Measurements from ENCODE around the gene CMIP.
A peak's percentile ranks its signal among the peaks of the same experiment; 100 is the strongest.
"Not testable (repeated sequence)": the region's sequence is repeated elsewhere in the genome, so short reads cannot be mapped to it uniquely, and the experiment has no call there.

The CMIP gene

DNA sequence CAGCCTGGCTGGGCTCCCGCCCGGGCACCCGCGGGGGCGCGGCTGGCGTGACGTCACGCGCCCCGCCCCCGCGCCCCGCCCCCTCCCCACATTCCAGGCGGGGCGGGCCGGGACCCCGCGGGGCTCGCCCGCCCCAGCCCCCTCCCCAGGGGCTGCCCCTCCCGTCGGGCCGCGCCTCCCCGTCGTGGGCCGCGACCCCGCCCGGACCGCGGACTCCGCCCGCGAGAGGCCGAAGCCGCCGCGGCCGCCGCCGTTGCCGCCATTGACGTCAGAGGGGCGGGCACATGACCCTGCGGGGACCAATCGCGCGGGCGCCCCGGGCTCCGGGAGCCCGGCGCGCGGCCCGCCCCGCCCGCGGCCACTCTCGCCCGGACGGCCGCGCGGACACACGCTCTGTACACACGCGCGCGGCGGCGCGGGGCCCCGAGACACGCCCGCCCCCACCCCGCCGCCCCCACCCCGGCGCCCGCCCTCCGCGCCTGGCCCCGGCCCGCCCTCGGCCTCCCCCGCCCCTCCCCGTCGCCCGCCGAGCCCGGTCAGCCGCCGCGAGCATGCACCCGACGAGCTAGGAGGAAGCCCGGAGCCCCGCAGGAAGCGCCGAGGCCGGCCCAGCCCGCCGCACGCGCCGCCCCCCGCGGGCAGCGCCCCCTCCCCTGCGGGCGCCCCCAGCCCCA lies at the start of gene CMIP:
CMIP (plus strand) TSS at position 361 of the 674 bp plus-strand sequence.
- peak; percentile 64 to 97 (median 76) for DNase-seq
- intact Hi-C loops (cut with DNase I), result loop anchor here (10.0 kb wide), 1 partner anchor 170 kb away; no protein-coding TSS in a partner anchor

DNA sequence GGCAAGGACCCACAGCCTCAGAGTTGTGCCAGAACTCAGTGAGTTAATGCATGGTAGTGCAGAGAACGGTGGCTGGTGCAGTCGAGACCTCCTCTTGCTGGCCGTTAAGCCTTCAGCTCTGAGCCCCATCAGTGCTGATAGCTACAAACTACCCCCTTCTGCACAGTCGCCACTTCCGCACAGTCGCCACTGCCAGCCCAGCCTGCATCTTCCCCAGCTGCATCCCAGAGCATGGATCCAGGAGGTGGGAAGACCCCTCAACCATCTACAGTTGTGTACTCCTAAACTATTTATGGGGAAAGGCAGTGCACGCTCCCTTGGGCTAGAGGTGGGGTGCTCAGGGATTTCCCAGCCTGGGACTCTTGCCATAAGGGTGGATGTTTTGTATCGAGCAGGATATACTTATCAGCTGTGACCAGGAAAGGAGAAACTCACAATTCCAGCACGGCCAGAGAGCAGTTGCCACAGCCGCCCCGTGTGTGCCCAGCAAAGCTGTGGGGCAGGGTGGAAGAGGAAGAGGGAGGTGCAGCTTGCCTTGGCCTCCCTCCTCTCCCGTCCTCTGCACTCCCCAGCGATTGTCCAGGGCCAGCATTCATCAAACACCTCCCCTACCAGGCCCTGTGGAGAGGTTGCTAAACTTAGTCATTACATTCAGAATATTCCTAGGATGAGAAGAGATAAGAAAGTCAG lies 49.5 kb upstream of the CMIP start:
- intact Hi-C loops (cut with DNase I), result no loop called here
- peak in 1 of 10 donors; percentile 33 for DNase-seq

DNA sequence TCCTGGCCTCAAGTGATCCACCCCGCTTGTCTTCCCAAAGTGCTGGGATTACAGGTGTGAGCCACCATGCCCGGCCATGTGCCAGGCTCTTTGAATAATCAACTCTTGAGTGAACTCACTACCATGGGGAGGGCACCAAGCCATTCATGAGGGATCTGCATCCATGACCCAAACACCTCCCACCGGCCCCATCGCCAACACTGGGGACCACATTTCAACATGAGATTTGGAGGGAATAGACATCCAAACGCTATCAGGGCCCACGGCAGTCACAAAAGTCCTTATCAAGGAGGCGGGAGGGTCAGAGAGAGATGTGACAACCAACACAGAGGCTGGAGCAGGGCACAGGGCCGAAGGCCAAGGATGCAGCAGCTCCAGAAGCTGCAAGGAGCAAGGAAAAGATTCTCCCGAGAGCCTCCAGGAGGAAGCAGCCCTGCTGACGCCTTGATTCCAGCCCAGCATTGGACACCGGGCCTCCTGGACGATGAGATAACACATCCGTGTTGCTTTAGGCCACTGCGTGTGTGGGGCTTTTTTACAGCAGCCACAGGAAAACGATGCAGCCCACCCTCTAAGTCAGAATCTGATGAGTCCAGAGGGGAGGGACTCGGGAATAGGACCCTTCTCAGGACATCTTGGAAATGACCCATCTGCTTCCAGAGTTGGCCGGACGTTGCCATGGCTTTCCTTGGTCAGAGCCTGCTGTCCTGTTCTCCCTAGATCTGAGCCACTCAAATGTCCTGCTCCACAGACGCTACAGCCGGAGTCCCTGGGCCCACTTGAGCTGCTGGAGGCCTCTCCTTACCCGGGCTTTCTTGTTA lies 47.3 kb upstream of the CMIP start:
- DNase-seq, result no peak
- intact Hi-C loops (cut with DNase I), result no loop called here

DNA sequence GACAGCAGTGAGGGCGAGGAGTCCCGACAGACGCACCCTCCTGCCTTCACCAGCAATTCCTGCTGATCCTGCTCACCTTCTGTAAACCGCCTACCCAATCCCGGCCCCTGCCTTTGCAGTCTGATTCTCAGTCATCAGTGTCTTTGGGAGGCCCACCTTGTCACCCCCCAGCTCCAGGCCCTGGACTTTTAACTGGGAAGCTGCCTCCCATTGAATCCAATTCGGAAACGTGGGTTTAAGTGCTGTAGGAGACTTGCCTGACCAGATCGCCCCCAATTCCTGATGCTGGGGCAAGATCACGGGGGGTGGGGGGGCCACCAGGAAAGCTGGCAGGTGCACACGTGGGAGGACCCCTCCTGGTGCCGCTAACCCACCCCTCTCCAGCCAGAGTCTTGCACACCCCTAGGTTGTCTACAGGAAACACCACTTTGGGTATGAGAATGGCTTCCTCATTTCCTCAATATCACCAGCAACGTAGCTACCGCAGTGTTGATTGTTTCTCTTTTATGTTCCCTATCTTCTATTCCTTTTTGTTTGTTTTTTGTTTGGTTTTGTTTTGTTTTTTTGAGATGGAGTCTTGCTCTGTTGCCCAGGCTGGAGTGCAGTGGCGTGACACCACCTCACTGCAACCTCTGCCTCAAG lies 46.6 kb upstream of the CMIP start:
- DNase-seq, result no peak
- intact Hi-C loops (cut with DNase I), result no loop called here

DNA sequence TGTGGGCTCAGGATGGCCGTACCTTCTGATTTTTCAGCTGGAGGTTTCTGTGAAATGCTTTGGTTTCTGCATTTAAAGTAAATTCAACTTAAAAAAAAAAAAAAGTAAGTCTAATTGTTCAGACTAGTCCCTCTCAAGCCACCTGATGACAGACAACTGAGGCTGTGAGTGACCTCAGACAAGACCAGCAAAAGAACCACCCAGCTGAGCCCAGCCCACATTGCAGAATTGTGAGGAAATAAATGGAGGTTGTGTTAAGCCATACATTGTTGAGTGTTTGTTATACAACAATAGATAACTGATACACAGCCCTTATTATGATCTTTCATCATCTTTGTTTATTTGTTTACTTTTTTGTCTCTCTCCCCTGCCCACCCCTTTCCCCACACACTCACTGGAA lies 44.7 kb upstream of the CMIP start:
- no peak for DNase-seq
- intact Hi-C loops (cut with DNase I), result no loop called here

DNA sequence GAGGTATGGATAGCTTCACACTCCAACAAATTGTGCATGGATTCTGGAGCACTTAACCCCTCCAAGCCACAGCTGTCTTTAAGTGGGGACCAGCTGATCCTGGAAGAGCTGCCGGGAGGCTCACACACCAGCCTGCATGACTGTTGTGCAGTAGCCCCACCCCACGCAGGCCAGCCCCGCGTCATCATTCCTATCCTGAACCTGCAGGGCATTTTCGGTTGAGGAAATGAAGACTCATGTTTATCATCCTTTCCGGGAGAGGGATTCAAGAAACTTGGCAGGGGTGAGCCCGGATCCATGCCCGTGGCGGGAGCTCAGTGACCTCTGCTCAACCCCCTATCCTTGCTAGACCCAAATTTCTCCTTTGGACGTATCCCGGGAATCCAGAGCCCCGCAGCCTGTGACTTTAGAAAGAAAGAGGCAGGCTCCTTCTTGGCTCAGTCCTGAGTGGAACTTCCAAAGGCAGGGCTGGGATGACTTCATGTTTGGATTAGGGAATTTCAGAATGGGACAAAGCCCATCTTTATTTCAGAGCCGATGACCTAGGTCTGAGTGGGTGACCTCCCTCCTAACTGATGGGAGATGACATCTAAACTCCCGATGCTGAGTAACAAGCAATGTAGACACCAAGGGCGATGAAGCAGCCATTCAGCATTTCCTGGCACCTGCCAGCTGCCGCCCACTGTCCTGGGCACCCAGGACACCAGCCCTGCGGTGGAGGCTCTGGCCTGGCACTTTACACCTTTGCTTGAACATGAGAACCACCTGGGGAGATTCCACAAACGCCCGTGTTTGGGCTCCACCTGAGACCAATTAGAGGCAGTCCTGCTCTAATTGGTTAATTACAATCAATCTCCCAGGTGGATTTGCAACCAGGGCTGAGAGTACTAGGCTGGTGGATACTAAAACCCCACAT lies 43.3 kb upstream of the CMIP start:
- intact Hi-C loops (cut with DNase I), result no loop called here
- DNase-seq, result no peak

DNA sequence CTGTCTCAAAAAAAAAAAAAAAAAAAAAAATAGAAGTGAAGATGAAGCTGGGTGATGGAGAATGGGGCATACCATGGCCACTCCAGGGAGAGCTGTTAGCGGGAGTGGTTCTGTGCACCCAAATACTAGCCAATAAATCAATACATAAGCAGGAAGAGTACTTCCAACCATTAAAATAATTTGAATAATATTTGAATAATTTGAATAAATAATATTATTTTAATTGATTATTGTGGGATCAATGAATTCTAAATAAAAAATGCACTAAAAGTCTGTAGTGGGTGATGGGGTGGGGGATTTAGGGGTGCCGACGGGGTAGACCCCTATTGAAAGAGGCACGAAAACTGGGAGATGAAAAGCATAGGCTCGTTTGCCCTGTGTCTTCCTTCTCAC lies 41.4 kb upstream of the CMIP start:
- intact Hi-C loops (cut with DNase I), result loop anchor here (1.0 kb wide), 1 partner anchor 320 kb away; no protein-coding TSS in a partner anchor
- no peak for DNase-seq

DNA sequence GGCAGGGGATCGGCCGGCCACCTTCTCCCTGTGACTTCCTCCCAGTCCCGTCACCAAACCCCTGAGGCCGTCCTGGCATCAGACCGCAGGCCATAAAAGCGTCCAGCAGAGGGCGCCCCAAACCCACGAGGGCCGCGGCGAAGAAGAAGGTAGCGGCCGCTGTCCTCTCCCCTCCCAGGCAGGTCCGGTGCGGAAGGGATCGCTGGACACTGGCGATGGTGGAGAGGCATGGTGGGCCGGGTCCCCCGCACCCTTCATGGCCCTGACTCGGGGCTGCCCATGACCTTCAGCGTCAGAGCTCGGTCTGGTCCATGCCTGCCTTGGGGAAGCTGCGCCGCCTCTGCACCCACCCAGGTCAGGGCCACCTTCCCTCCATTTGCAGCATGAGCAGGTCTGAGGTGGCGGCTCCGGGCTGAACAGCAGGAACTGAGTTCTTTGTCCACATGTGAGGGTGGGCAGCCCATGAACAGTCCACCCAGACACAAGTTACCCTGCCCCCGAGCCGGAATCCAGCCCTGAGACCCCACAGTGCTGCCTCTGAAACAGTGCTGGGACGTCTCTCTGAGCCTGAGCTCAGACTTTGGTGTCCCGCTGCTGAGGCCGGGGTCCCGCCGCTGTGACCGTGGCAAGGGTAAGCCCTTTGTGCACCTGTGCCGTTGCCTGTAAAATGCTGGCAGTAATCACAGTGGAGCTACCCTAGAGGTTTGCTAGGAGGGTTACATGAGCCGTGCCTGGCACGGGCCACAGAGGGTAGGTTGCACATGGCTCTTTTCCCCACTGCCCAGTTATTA lies 40.8 kb upstream of the CMIP start:
- peak; percentile 59 to 97 (median 86) for DNase-seq
- intact Hi-C loops (cut with DNase I), result loop anchor here (1.0 kb wide), 1 partner anchor 320 kb away; no protein-coding TSS in a partner anchor

DNA sequence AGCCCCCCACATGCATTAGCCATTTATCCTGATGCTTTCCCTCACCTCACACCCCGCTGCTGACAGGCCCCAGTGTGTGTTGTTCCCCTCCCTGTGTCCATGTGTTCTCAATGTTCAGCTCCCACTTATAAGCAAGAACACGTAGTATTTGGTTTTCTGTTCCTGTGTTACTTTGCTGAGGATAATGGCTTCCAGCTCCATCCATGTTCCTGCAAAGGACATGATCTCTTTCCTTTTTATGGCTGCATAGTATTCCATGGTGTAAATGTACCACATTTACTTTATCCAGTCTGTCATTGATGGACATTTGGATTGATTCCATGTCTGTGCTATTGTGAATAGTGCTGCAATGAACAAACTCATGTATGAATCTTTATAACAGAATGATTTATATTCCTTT lies 39.6 kb upstream of the CMIP start:
- not testable (repeated sequence) for DNase-seq

DNA sequence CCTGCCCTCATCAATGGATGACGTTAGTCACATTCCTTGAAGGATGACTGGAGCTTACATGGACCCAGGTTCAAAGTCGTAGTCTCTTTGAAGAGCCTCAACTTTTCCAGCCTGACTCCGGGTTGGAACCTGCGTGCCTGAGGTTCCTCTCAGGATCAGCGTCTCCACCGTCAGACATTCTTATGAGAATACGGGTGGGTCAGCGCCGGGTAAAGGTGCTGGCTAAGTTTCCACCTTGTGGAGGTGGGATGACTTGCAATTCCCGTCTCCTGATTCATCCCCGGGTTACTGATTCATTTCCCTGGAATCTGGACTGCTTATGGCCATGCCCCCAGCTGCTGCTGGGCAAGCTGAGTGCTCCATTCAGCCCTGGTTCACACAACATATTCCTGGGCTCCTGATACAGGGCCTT lies 38.9 kb upstream of the CMIP start:
- intact Hi-C loops (cut with DNase I), result no loop called here
- no peak for DNase-seq

More for the DNA sequence above, 39.6 kb upstream of the CMIP start:
- intact Hi-C loops (cut with DNase I), result not testable (repeated sequence)

DNA sequence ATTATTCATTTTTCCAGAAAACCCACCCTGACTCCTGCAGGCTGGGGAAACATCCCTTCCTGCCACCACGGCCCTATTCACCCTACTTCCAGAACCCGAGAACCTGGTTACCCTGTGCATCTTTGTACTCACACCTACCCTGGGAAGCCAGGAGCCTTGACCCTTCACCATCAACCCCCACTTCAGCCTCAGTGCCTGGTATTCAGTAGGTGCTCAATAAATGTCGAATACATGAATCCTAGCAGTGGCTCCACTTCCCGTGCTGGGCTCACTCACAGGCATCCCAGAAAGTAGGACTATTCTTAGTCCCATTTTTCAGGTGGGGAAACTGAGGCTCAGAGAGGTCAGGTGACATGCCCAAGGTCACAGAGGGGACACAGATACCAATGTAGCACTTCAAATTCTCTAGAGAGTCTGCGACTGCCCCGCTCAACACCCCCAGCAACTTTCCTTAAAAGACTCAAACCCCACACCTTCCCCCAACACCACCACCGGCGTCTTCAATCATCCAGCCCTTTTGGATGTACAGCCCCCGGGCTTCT lies 36.1 kb upstream of the CMIP start:
- DNase-seq, result no peak
- intact Hi-C loops (cut with DNase I), result no loop called here

DNA sequence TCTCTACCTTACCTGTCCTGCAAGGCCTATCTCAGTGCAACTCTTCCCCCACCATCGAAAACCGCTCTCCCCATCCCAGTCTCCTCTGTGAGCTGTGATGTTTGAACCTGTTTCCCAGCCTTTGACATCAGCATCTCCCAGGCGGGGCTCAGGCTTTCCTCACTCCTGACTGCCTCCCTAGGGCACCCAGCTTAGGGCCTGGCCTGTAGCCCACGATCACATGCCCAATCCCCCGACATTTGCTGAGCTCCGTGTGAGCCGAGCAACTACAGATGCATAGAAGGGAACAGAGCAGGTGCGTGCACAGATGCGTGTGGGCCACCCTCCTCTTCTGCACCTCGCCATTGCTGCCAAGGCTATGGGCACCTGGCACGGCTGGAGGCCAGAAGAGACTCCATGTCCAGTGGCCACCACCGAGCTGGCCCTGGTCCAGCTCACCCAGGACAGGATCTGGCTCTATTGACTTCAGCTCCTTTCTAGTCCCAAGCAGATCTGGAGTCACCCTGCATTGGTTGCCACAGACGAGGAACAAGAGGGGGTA lies 35.5 kb upstream of the CMIP start:
- intact Hi-C loops (cut with DNase I), result no loop called here

DNA sequence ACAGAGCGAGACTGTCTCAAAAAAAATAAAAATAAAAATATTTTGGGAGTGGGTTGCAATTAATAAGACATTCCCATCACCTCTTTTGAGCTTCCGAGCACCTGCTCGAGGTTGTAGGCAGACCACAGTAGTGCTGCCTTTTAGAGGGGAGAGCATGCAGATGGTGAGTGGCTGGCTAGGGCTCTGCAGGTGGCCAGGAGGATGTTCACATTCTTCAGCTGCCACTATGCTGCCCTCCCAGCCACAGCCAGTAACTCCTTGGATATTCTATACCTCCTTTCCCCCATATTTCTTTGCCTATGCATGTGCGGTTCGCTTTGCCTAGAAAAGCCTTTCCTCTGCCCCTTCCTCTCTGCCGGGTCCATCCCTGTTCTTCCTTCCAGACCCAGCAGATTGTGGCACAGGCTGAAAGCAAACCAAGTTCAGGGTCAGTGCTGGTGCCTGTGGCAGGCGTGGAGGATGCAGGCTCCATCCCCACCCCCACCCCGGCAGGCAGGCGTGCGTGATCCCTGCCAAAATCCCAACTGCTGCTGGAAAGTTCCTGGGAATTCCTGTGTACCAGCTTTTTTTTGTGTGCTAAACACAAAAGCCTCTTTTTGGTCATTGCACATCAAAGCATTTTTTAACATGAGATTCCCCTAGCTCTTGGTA lies 33.8 kb upstream of the CMIP start:
- DNase-seq, result peak in 1 of 10 donors; percentile 17
- intact Hi-C loops (cut with DNase I), result no loop called here

More for the DNA sequence above, 35.5 kb upstream of the CMIP start:
- DNase-seq, result peak in 1 of 10 donors; percentile 20

DNA sequence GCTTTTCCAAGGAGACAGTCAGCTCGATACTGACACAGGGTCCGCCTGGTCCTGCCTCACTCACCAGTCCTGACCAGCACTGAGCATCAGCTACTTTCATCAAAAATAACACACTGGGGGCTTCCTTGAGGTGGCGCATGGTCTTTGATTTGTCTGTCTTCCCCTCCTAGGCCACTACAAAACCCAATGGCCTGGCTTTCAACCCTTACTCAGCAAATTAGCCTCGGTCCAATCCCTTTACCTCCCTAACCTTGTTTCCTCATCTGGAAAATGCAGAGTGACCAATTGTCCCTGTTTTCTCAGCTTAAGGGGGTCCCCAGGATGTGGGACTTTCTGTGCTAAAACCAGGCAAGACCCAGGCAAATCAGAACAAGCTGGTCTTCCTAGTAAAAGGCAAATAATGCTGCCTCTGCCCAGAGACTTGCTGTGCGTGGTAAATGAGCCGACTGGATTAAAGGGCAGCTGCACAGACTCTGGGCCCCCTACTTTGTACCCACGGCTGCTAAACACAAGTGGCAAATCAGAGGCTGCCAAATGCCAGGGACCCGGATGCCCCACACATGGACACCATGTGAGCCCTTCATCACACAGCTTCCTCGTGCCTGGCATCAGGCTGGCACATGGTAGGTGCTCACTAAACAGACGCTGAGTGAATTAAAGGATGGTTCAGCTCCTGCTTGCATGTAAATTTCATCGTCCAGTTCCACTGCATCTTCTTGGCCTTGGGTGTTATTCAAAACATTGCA lies 31.2 kb upstream of the CMIP start:
- intact Hi-C loops (cut with DNase I), result no loop called here
- DNase-seq, result peak in 1 of 10 donors; percentile 57

DNA sequence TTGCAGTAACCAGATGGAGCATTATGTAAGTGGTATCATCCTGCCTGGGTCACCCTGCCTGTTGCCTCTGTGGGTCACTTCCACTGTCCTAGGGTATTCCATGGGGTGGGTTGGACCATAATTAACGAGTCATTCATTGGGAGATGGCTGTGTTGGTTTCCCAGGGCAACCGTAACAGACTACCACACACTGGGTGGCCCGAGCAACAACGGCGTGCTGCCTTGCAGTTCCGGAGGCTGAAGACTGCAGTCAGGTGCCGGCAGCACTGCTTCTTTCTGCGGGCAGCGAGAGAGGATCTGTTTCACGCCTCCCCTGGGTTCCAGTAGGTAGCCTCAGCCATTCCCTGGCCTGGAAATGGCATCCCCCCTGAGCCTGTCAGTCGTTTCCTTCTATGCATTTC lies 28.9 kb upstream of the CMIP start:
- intact Hi-C loops (cut with DNase I), result no loop called here
- peak in 8 of 10 donors; percentile 17 to 92 (median 52) for DNase-seq

DNA sequence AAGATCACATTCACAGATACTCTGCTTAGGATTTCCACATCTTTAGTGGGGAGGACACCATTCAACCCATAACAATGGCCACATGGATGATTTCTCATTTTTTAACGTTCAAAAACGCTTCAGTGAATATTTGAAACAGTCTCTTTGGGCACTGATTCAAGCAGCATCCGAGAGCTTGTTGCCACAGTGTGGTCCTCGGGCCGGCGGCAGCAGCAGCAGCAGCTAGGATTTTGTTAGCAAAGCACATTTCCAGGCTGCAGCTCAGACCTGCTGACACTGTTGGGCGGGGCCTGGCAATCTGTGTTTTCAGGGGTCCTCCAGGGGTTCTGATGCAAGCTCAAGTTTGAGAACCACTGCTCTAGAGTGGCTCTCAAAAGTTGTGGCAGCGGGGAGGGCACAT lies 27.9 kb upstream of the CMIP start:
- intact Hi-C loops (cut with DNase I), result no loop called here
- DNase-seq, result peak in 2 of 10 donors; percentile 24 to 54

DNA sequence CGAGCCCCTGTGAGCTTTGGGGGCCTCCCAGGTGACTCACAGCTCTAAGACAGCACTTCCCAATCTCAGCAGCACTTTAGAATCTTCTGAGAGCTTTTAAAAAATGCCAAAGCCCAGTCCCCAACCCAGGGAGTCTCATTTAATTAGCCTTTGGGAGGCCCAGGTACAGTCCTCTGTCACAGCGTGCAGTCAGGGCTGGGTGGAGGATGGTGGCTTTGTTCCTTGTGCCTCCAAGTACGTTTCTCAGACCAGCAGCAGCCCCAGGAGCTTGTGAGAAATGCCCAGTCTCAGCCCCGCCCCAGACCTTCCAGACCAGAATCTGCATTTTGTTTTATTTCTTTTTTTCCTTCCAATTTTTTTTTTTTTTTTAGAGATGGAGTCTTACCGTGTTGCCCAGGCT lies 27.4 kb upstream of the CMIP start:
- DNase-seq, result peak in 1 of 10 donors; percentile 45
- intact Hi-C loops (cut with DNase I), result no loop called here

Measured in posterior cingulate gyrus (tissue), 11 donors.